Mucosa of rectum (tissue), 2 donors: Measurements from ENCODE around the gene MALRD1.

Experiments used
- H3K27ac ChIP-seq, 2 donors: one replicate each; pipeline ENCODE4 v1.7.0; 2013; ENCODE audit warnings: inconsistent platforms in 2 of 2, low read depth in 2 of 2, low read length in 2 of 2
- H3K27me3 ChIP-seq, 2 donors: one replicate each; pipeline ENCODE4 v1.7.0; 2013; ENCODE audit warnings: low read length in 2 of 2; ENCODE audit not compliant: control insufficient read depth in 2 of 2, insufficient read depth in 2 of 2
- H3K36me3 ChIP-seq, 2 donors: one replicate each; pipeline ENCODE4 v1.7.0; 2013; ENCODE audit warnings: low read length in 2 of 2; ENCODE audit not compliant: control insufficient read depth in 2 of 2, insufficient read depth in 2 of 2
- H3K4me1 ChIP-seq, 2 donors: one replicate each; pipeline ENCODE4 v1.7.0; 2013; ENCODE audit warnings: low read length in 2 of 2, mild to moderate bottlenecking in 1 of 2; ENCODE audit not compliant: control insufficient read depth in 2 of 2, insufficient read depth in 2 of 2
- H3K4me3 ChIP-seq, 2 donors: one replicate each; pipeline ENCODE4 v1.7.0; 2013; ENCODE audit warnings: low read length in 2 of 2
- H3K9ac ChIP-seq, 2 donors: one replicate each; pipeline ENCODE4 v1.7.0; 2013; ENCODE audit warnings: low read length in 2 of 2, low read depth in 1 of 2, mild to moderate bottlenecking in 1 of 2
- H3K9me3 ChIP-seq, 2 donors: one replicate each; pipeline ENCODE4 v1.7.0; 2013; ENCODE audit warnings: low read length in 2 of 2; ENCODE audit not compliant: control insufficient read depth in 2 of 2
- donor health status: healthy.
- donor health status: Normal muscosa, but diverticular disease.

MALRD1 gene

GRCh38 chr10:19385846-19386450, 337.3 kb downstream of the MALRD1 start:
- H3K4me1 ChIP-seq, result no peaks in the 10 kb centered on the region
- no peaks in the 10 kb centered on the region for H3K27me3 ChIP-seq
- H3K4me3 ChIP-seq, result no peak overlapping the region
- no peak overlapping the region for H3K9ac ChIP-seq
- H3K9me3 ChIP-seq, result no peaks in the 10 kb centered on the region
- no peak overlapping the region for H3K27ac ChIP-seq
- no peaks in the 10 kb centered on the region for H3K36me3 ChIP-seq

- Histone ChIP-seq H3K4me1 (no peaks in the 10 kb centered on the region), H3K27me3 (no peaks in the 10 kb centered on the region), H3K9ac (no peak overlapping the region), H3K9me3 (no peaks in the 10 kb centered on the region), H3K36me3 (no peaks in the 10 kb centered on the region), H3K27ac (no peak overlapping the region), H3K4me3 (no peak overlapping the region)
Observed at GRCh38 chr10:19408924-19409323, 360.3 kb downstream of the MALRD1 start.

GRCh38 chr10:19411119-19411518, 362.5 kb downstream of the MALRD1 start:
- no peaks in the 10 kb centered on the region for H3K9me3 ChIP-seq
- no peak overlapping the region for H3K9ac ChIP-seq
- no peaks in the 10 kb centered on the region for H3K4me1 ChIP-seq
- no peak overlapping the region for H3K4me3 ChIP-seq
- H3K27ac ChIP-seq, result no peak overlapping the region
- H3K36me3 ChIP-seq, result no peaks in the 10 kb centered on the region
- no peaks in the 10 kb centered on the region for H3K27me3 ChIP-seq

- Histone ChIP-seq H3K4me3 (no peak overlapping the region), H3K27me3 (no peaks in the 10 kb centered on the region), H3K4me1 (no peaks in the 10 kb centered on the region), H3K9me3 (no peaks in the 10 kb centered on the region), H3K36me3 (no peaks in the 10 kb centered on the region), H3K9ac (no peak overlapping the region), H3K27ac (no peak overlapping the region)
Observed at GRCh38 chr10:19412531-19412930, 363.9 kb downstream of the MALRD1 start.

GRCh38 chr10:19416164-19416563, 367.6 kb downstream of the MALRD1 start:
- Histone ChIP-seq H3K27ac (no peak overlapping the region), H3K9me3 (no peaks in the 10 kb centered on the region), H3K27me3 (no peaks in the 10 kb centered on the region), H3K9ac (no peak overlapping the region), H3K4me3 (no peak overlapping the region), H3K36me3 (no peaks in the 10 kb centered on the region), H3K4me1 (no peaks in the 10 kb centered on the region)

- Histone ChIP-seq H3K4me3 (no peak overlapping the region), H3K9me3 (no peaks in the 10 kb centered on the region), H3K9ac (no peak overlapping the region), H3K27me3 (no peaks in the 10 kb centered on the region), H3K4me1 (no peaks in the 10 kb centered on the region), H3K27ac (no peak overlapping the region), H3K36me3 (no peaks in the 10 kb centered on the region)
Observed at GRCh38 chr10:19417740-19418139, 369.1 kb downstream of the MALRD1 start.

GRCh38 chr10:19421674-19422073, 373.1 kb downstream of the MALRD1 start:
- no peaks in the 10 kb centered on the region for H3K9me3 ChIP-seq
- no peaks in the 10 kb centered on the region for H3K27me3 ChIP-seq
- no peak overlapping the region for H3K9ac ChIP-seq
- H3K36me3 ChIP-seq, result no peaks in the 10 kb centered on the region
- no peaks in the 10 kb centered on the region for H3K4me1 ChIP-seq
- no peak overlapping the region for H3K27ac ChIP-seq
- no peak overlapping the region for H3K4me3 ChIP-seq

- Histone ChIP-seq H3K27ac (no peak overlapping the region), H3K4me3 (no peak overlapping the region), H3K27me3 (no peaks in the 10 kb centered on the region)
Observed at GRCh38 chr10:19426034-19426433, 377.4 kb downstream of the MALRD1 start.

GRCh38 chr10:19431622-19432351, 383.2 kb downstream of the MALRD1 start:
- H3K4me3 ChIP-seq, result no peak overlapping the region
- no peaks in the 10 kb centered on the region for H3K36me3 ChIP-seq
- no peak overlapping the region for H3K27ac ChIP-seq
- no peak overlapping the region for H3K9ac ChIP-seq
- H3K4me1 ChIP-seq, result no peaks in the 10 kb centered on the region
- H3K9me3 ChIP-seq, result no peaks in the 10 kb centered on the region
- no peaks in the 10 kb centered on the region for H3K27me3 ChIP-seq

More at GRCh38 chr10:19426034-19426433, 377.4 kb downstream of the MALRD1 start:
- no peaks in the 10 kb centered on the region for H3K4me1 ChIP-seq
- H3K9ac ChIP-seq, result no peak overlapping the region
- no peaks in the 10 kb centered on the region for H3K36me3 ChIP-seq
- H3K9me3 ChIP-seq, result no peaks in the 10 kb centered on the region

- Histone ChIP-seq H3K9me3 (no peaks in the 10 kb centered on the region), H3K4me1 (no peaks in the 10 kb centered on the region), H3K27me3 (no peaks in the 10 kb centered on the region), H3K9ac (no peak overlapping the region), H3K4me3 (no peak overlapping the region), H3K27ac (no peak overlapping the region), H3K36me3 (no peaks in the 10 kb centered on the region)
Observed at GRCh38 chr10:19449860-19450259, 401.3 kb downstream of the MALRD1 start.
